Measurements from ENCODE around the gene RAB10. TPM values are rescaled to one million over a fixed set of nuclear protein-coding genes. Genes with fewer than 3 reads are reported as not detected.

The RAB10 gene
- total RNA-seq, 2 experiments from 2014 or later: 13.5 to 13.8 TPM

GRCh38 chr2:26048791-26049190, 14.9 kb downstream of the RAB10 start:
- peaks cover 64% of the 10 kb centered on the region for H3K4me1 Mint-ChIP-seq (ENCODE audit: low read depth)
- no peak overlapping the region for H3K4me3 ChIP-seq (ENCODE audit: low read length)
- no peaks in the 10 kb centered on the region for H3K9me3 Mint-ChIP-seq
- H3K27me3 Mint-ChIP-seq: no peaks in the 10 kb centered on the region
- ChIA-PET CTCF (no interaction called here), POLR2A (no interaction called here)
- no peaks in the 10 kb centered on the region for H3K27me3 ChIP-seq (ENCODE audit: control insufficient read depth in 1 of 2, insufficient read depth in 2 of 2, low read length in 2 of 2)
- no peak overlapping the region for H3K4me3 Mint-ChIP-seq
- no peak overlapping the region for H3K27ac Mint-ChIP-seq
- no peak overlapping the region for H3K27ac ChIP-seq (ENCODE audit: low read depth in 1 of 2, low read length in 2 of 2)
- no peaks in the 10 kb centered on the region for H3K9me3 ChIP-seq (ENCODE audit: control insufficient read depth in 1 of 2, insufficient read depth in 1 of 2, low read length in 2 of 2)
- TF ChIP-seq CTCF (IDR thresholded peaks at IDR 0.05): no peak
- H3K4me1 ChIP-seq (ENCODE audit: insufficient read depth, low read length): peaks cover 28% of the 10 kb centered on the region
- H3K36me3 Mint-ChIP-seq (ENCODE audit: low read depth): peaks cover 39% of the 10 kb centered on the region
- ATAC-seq (ENCODE audit: poor library complexity): no peak
- DNase-seq: no peak
- H3K36me3 ChIP-seq (ENCODE audit: insufficient read depth, low read length): peaks cover 2% of the 10 kb centered on the region
- intact Hi-C loops (cut with DNase I, micrococcal nuclease): no loop called here

- ChIA-PET POLR2A (no interaction called here), CTCF (no interaction called here)
- ATAC-seq (ENCODE audit: poor library complexity) (no peak), DNase-seq (no peak)
- H3K27me3 Mint-ChIP-seq: no peaks in the 10 kb centered on the region
- H3K27ac ChIP-seq (ENCODE audit: low read depth in 1 of 2, low read length in 2 of 2): no peak overlapping the region
- TF ChIP-seq CTCF (IDR thresholded peaks at IDR 0.05): no peak
- peaks cover 25% of the 10 kb centered on the region for H3K4me1 ChIP-seq (ENCODE audit: insufficient read depth, low read length)
- no peak overlapping the region for H3K27ac Mint-ChIP-seq
- H3K27me3 ChIP-seq (ENCODE audit: control insufficient read depth in 1 of 2, insufficient read depth in 2 of 2, low read length in 2 of 2): no peaks in the 10 kb centered on the region
- peaks cover 38% of the 10 kb centered on the region for H3K36me3 Mint-ChIP-seq (ENCODE audit: low read depth)
- H3K36me3 ChIP-seq (ENCODE audit: insufficient read depth, low read length): peaks cover 2% of the 10 kb centered on the region
- no peaks in the 10 kb centered on the region for H3K9me3 Mint-ChIP-seq
- no peak overlapping the region for H3K4me3 ChIP-seq (ENCODE audit: low read length)
- H3K9me3 ChIP-seq (ENCODE audit: control insufficient read depth in 1 of 2, insufficient read depth in 1 of 2, low read length in 2 of 2): no peaks in the 10 kb centered on the region
- intact Hi-C loops (cut with DNase I, micrococcal nuclease): no loop called here
- no peak overlapping the region for H3K4me3 Mint-ChIP-seq
- peaks cover 62% of the 10 kb centered on the region for H3K4me1 Mint-ChIP-seq (ENCODE audit: low read depth)
Observed at GRCh38 chr2:26049641-26050040, 15.8 kb downstream of the RAB10 start.

- H3K27me3 Mint-ChIP-seq: no peaks in the 10 kb centered on the region
- no peaks in the 10 kb centered on the region for H3K9me3 Mint-ChIP-seq
- H3K4me3 ChIP-seq (ENCODE audit: low read length): no peak overlapping the region
- H3K4me3 Mint-ChIP-seq: peak overlapping the region; percentile 14
- peaks cover 34% of the 10 kb centered on the region for H3K36me3 Mint-ChIP-seq (ENCODE audit: low read depth)
- ChIA-PET CTCF (interaction anchor here (0.6 to 1.6 kb wide), 4 partner anchors 13 to 222 kb away, joined by 3 to 4 read pairs (median 3); partner anchors contain the start of gene RAB10), POLR2A (interaction anchor here (1.1 kb wide), 3 partner anchors 22 to 247 kb away, joined by 3 read pairs; no protein-coding TSS in a partner anchor)
- no peak for TF ChIP-seq CTCF (IDR thresholded peaks at IDR 0.05)
- peaks cover 30% of the 10 kb centered on the region for H3K4me1 ChIP-seq (ENCODE audit: insufficient read depth, low read length)
- peaks cover 63% of the 10 kb centered on the region for H3K4me1 Mint-ChIP-seq (ENCODE audit: low read depth)
- H3K27ac Mint-ChIP-seq: peak overlapping the region; percentile 34
- no peak overlapping the region for H3K27ac ChIP-seq (ENCODE audit: low read depth in 1 of 2, low read length in 2 of 2)
- intact Hi-C loops (cut with DNase I, micrococcal nuclease): no loop called here
- ATAC-seq (ENCODE audit: poor library complexity): peak; percentile 41
- no peaks in the 10 kb centered on the region for H3K9me3 ChIP-seq (ENCODE audit: control insufficient read depth in 1 of 2, insufficient read depth in 1 of 2, low read length in 2 of 2)
- H3K27me3 ChIP-seq (ENCODE audit: control insufficient read depth in 1 of 2, insufficient read depth in 2 of 2, low read length in 2 of 2): no peaks in the 10 kb centered on the region
- no peak for DNase-seq
- H3K36me3 ChIP-seq (ENCODE audit: insufficient read depth, low read length): no peaks in the 10 kb centered on the region
Observed at GRCh38 chr2:26052740-26053139, 18.9 kb downstream of the RAB10 start.
